Skeletal muscle satellite cell (primary cell): ENCODE results near the gene NGDN.

ENCODE experiments used
- H3K27me3 ChIP-seq: 2 replicates; pipeline ENCODE4 v1.7.0; 2013; ENCODE audit warnings: low read length; ENCODE audit not compliant: control insufficient read depth, insufficient read depth
- H3K36me3 ChIP-seq: 2 replicates; pipeline ENCODE4 v1.7.0; 2013; ENCODE audit warnings: mild to moderate bottlenecking, control low read depth, low read length; ENCODE audit not compliant: insufficient read depth
- H3K4me1 ChIP-seq: 2 replicates; pipeline ENCODE4 v1.7.0; 2013; ENCODE audit warnings: low read length; ENCODE audit not compliant: control insufficient read depth, insufficient read depth
- H3K4me2 ChIP-seq: 2 replicates; pipeline ENCODE4 v1.7.0; 2013; ENCODE audit warnings: mild to moderate bottlenecking, low read length
- H3K4me3 ChIP-seq: 2 replicates; pipeline ENCODE4 v1.7.0; 2013; ENCODE audit warnings: low read length
- H3K9ac ChIP-seq: 2 replicates; pipeline ENCODE4 v1.7.0; 2013; ENCODE audit warnings: mild to moderate bottlenecking, low read depth, low read length, moderate library complexity
- H3K9me3 ChIP-seq: replicated peaks from 2 replicates; pipeline ENCODE4 v1.7.0; 2013; ENCODE audit warnings: mild to moderate bottlenecking, control low read depth, low read length

Gene NGDN

GRCh38 chr14:23518709-23519108 is 49.2 kb downstream of the NGDN start:
- Histone ChIP-seq H3K27me3 (peaks cover 2% of the 10 kb centered on the region), H3K4me2 (no peak overlapping the region), H3K9me3 (no peaks in the 10 kb centered on the region), H3K4me1 (no peaks in the 10 kb centered on the region), H3K36me3 (no peaks in the 10 kb centered on the region), H3K4me3 (no peak overlapping the region), H3K9ac (no peak overlapping the region)

- H3K36me3 ChIP-seq = no peaks in the 10 kb centered on the region
- no peak overlapping the region for H3K4me2 ChIP-seq
- no peaks in the 10 kb centered on the region for H3K27me3 ChIP-seq
- no peaks in the 10 kb centered on the region for H3K9me3 ChIP-seq
- no peak overlapping the region for H3K4me3 ChIP-seq
- H3K4me1 ChIP-seq = no peaks in the 10 kb centered on the region
- no peak overlapping the region for H3K9ac ChIP-seq
These were observed 51.5 kb downstream of the NGDN start for GRCh38 chr14:23520899-23521533.

- Histone ChIP-seq H3K9ac (no peak overlapping the region), H3K27me3 (no peaks in the 10 kb centered on the region), H3K4me2 (no peak overlapping the region), H3K36me3 (no peaks in the 10 kb centered on the region), H3K9me3 (no peaks in the 10 kb centered on the region), H3K4me3 (no peak overlapping the region), H3K4me1 (no peaks in the 10 kb centered on the region)
These were observed 52.5 kb downstream of the NGDN start for GRCh38 chr14:23521785-23522640.

- Histone ChIP-seq H3K4me1 (no peaks in the 10 kb centered on the region), H3K4me3 (no peak overlapping the region), H3K36me3 (no peaks in the 10 kb centered on the region)
These were observed 53.2 kb downstream of the NGDN start for GRCh38 chr14:23522643-23523198.

GRCh38 chr14:23523229-23524016 is 53.9 kb downstream of the NGDN start:
- no peaks in the 10 kb centered on the region for H3K36me3 ChIP-seq
- no peaks in the 10 kb centered on the region for H3K4me1 ChIP-seq
- no peaks in the 10 kb centered on the region for H3K9me3 ChIP-seq
- H3K4me2 ChIP-seq = no peak overlapping the region
- H3K9ac ChIP-seq = no peak overlapping the region
- H3K4me3 ChIP-seq = no peak overlapping the region
- H3K27me3 ChIP-seq = no peaks in the 10 kb centered on the region

More at GRCh38 chr14:23522643-23523198, 53.2 kb downstream of the NGDN start:
- no peaks in the 10 kb centered on the region for H3K27me3 ChIP-seq
- no peak overlapping the region for H3K9ac ChIP-seq
- H3K4me2 ChIP-seq = no peak overlapping the region
- H3K9me3 ChIP-seq = no peaks in the 10 kb centered on the region

GRCh38 chr14:23524954-23525353 is 55.5 kb downstream of the NGDN start:
- H3K27me3 ChIP-seq = no peaks in the 10 kb centered on the region
- H3K9ac ChIP-seq = no peak overlapping the region
- H3K4me1 ChIP-seq = no peaks in the 10 kb centered on the region
- H3K9me3 ChIP-seq = no peaks in the 10 kb centered on the region
- H3K4me2 ChIP-seq = no peak overlapping the region
- no peaks in the 10 kb centered on the region for H3K36me3 ChIP-seq
- no peak overlapping the region for H3K4me3 ChIP-seq

GRCh38 chr14:23525611-23526010 is 56.1 kb downstream of the NGDN start:
- H3K9me3 ChIP-seq = no peaks in the 10 kb centered on the region
- H3K36me3 ChIP-seq = no peaks in the 10 kb centered on the region

More at GRCh38 chr14:23525611-23526010, 56.1 kb downstream of the NGDN start:
- Histone ChIP-seq H3K4me3 (no peak overlapping the region), H3K4me1 (no peaks in the 10 kb centered on the region), H3K4me2 (no peak overlapping the region), H3K9ac (no peak overlapping the region), H3K27me3 (no peaks in the 10 kb centered on the region)
